NCI-H1694 treated with DMSO at 0.1 percent for 48 hours (cell line): ENCODE data around the gene CFAP45.
"Not testable (repeated sequence)": the region's sequence is repeated elsewhere in the genome, so short reads cannot be mapped to it uniquely, and the experiment has no call there.

Experiments
- DNase-seq: peaks from one replicate; lab custom pipeline; 2025; lab: John Stamatoyannopoulos, UW

Gene CFAP45

GRCh38 chr1:159904036-159904435 is 4.1 kb upstream of the CFAP45 start:
- not testable (repeated sequence) for DNase-seq

- no peak for DNase-seq
Measured at GRCh38 chr1:159902541-159902940, 2.6 kb upstream of the CFAP45 start.

- DNase-seq = no peak
Measured at GRCh38 chr1:159900755-159901360, 893 bp upstream of the CFAP45 start.

GRCh38 chr1:159899634-159900033 is 331 bp downstream of the CFAP45 start:
- not testable (repeated sequence) for DNase-seq

GRCh38 chr1:159898527-159898926 is 1.4 kb downstream of the CFAP45 start:
- DNase-seq = no peak

- DNase-seq = no peak
Measured at GRCh38 chr1:159897962-159898361, 2.0 kb downstream of the CFAP45 start.

- DNase-seq = no peak
Measured at GRCh38 chr1:159896546-159896930, 3.4 kb downstream of the CFAP45 start.

- no peak for DNase-seq
Measured at GRCh38 chr1:159895836-159896545, 4.0 kb downstream of the CFAP45 start.

GRCh38 chr1:159895286-159895685 is 4.7 kb downstream of the CFAP45 start:
- no peak for DNase-seq

- no peak for DNase-seq
Measured at GRCh38 chr1:159892944-159893343, 7.0 kb downstream of the CFAP45 start.

GRCh38 chr1:159891275-159892157 is 8.4 kb downstream of the CFAP45 start:
- DNase-seq = peak; percentile 59

- no peak for DNase-seq
Measured at GRCh38 chr1:159890390-159890789, 9.6 kb downstream of the CFAP45 start.

- DNase-seq = no peak
Measured at GRCh38 chr1:159889821-159890252, 10.1 kb downstream of the CFAP45 start.

- no peak for DNase-seq
Measured at GRCh38 chr1:159889202-159889601, 10.8 kb downstream of the CFAP45 start.

- DNase-seq = peak; percentile 71
Measured at GRCh38 chr1:159884296-159884695, 15.7 kb downstream of the CFAP45 start.

GRCh38 chr1:159883134-159883533 is 16.8 kb downstream of the CFAP45 start:
- DNase-seq = no peak

- DNase-seq = no peak
Measured at GRCh38 chr1:159882527-159882862, 17.5 kb downstream of the CFAP45 start.

GRCh38 chr1:159881622-159882526 is 18.1 kb downstream of the CFAP45 start:
- DNase-seq = no peak

- DNase-seq = no peak
Measured at GRCh38 chr1:159880430-159880829, 19.5 kb downstream of the CFAP45 start.

- no peak for DNase-seq
Measured at GRCh38 chr1:159879977-159880376, 20.0 kb downstream of the CFAP45 start.

GRCh38 chr1:159879136-159879535 is 20.8 kb downstream of the CFAP45 start:
- no peak for DNase-seq
